GM18951 (cell line): Measurements from ENCODE around the gene HAUS7.

Experiments used
- POLR2A ChIP-seq: IDR thresholded peaks from 4 replicates; pipeline ENCODE4 v1.6.1; 2011; ENCODE audit warnings: mild to moderate bottlenecking; ENCODE audit not compliant: insufficient read length, insufficient read depth; ENCODE audit errors: extremely low read depth
- in situ Hi-C: fragments of 300-500 bp; cut with MboI; formaldehyde crosslinking; loops from one replicate; pipeline ENCODE4 v1.12.0; 2022; ENCODE audit warnings: low sequenced_read_pairs, mixed read lengths, inconsistent platforms; ENCODE audit not compliant: unreplicated experiment

Gene HAUS7

GRCh38 chrX:153468008-153468580 is 2.3 kb downstream of the HAUS7 start:
- in situ Hi-C loops, result no loop called here
- TF ChIP-seq POLR2A, result no peak

GRCh38 chrX:153465691-153466380 is 4.5 kb downstream of the HAUS7 start:
- in situ Hi-C loops, result no loop called here
- TF ChIP-seq POLR2A, result no peak

GRCh38 chrX:153464116-153464515 is 6.3 kb downstream of the HAUS7 start:
- in situ Hi-C loops, result no loop called here
- TF ChIP-seq POLR2A, result no peak

- TF ChIP-seq POLR2A, result no peak
- in situ Hi-C loops, result no loop called here
These were observed 6.8 kb downstream of the HAUS7 start for GRCh38 chrX:153463556-153463955.

- in situ Hi-C loops, result no loop called here
- no peak for TF ChIP-seq POLR2A
These were observed 7.3 kb downstream of the HAUS7 start for GRCh38 chrX:153463031-153463430.

GRCh38 chrX:153462291-153462690 is 8.1 kb downstream of the HAUS7 start:
- in situ Hi-C loops, result no loop called here
- TF ChIP-seq POLR2A, result no peak

GRCh38 chrX:153460826-153461225 is 9.6 kb downstream of the HAUS7 start:
- no peak for TF ChIP-seq POLR2A
- in situ Hi-C loops, result no loop called here

GRCh38 chrX:153459986-153460385 is 10.4 kb downstream of the HAUS7 start:
- in situ Hi-C loops, result no loop called here
- TF ChIP-seq POLR2A, result no peak

GRCh38 chrX:153458476-153458875 is 11.9 kb downstream of the HAUS7 start:
- TF ChIP-seq POLR2A, result no peak
- in situ Hi-C loops, result no loop called here

- no peak for TF ChIP-seq POLR2A
- in situ Hi-C loops, result no loop called here
These were observed 12.4 kb downstream of the HAUS7 start for GRCh38 chrX:153457827-153458466.

GRCh38 chrX:153457136-153457825 is 13.1 kb downstream of the HAUS7 start:
- no peak for TF ChIP-seq POLR2A
- in situ Hi-C loops, result no loop called here

GRCh38 chrX:153456704-153457103 is 13.7 kb downstream of the HAUS7 start:
- in situ Hi-C loops, result no loop called here
- TF ChIP-seq POLR2A, result no peak

- no peak for TF ChIP-seq POLR2A
- in situ Hi-C loops, result no loop called here
These were observed 14.2 kb downstream of the HAUS7 start for GRCh38 chrX:153456161-153456560.
